Endothelial cell of umbilical vein (primary cell): Measurements from ENCODE around the gene DPH1. TPM values are rescaled to one million over a fixed set of nuclear protein-coding genes. Genes with fewer than 3 reads are reported as not detected.
A peak's percentile ranks its signal among the peaks of the same experiment; 100 is the strongest.

ENCODE experiments used
- BruUV-seq: library from RNA; stranded (reverse); fragments of 400-500 nt; replicated peaks from 2 replicates; lab custom pipeline; 2021; lab: Mats Ljungman, UMichigan
- CTCF ChIA-PET: fragments of 300-600, 350-600 bp; sonication (Branson Sonifier 250); formaldehyde crosslinking; loops from one replicate; lab custom pipeline; 2021; ENCODE audit warnings: antibody characterized with exemption, inconsistent platforms; lab: Charles Lee
- POLR2A ChIA-PET: fragments of 300-600, 350-600 bp; sonication (Branson Sonifier 250); formaldehyde crosslinking; loops from one replicate; lab custom pipeline; 2021; ENCODE audit warnings: antibody characterized with exemption, inconsistent platforms; lab: Charles Lee
- DNase-seq: peaks from one replicate; pipeline ENCODE4 v3.0.0-alpha.2; 2011; ENCODE audit warnings: low read depth, low spot score
- FAIRE-seq: peaks from 2 replicates; lab custom pipeline; 2011; peaks lifted over from hg19 to GRCh38; lab: Jason Lieb, UNC
- H2AFZ ChIP-seq: 2 replicates; pipeline ENCODE4 v1.6.0; 2012; ENCODE audit warnings: low read depth, low read length, control low read depth, inconsistent platforms
- H3K27ac ChIP-seq: 2 replicates; pipeline ENCODE4 v1.5.1; 2011; ENCODE audit warnings: low read depth, mild to moderate bottlenecking, control low read depth, low read length, moderate library complexity; ENCODE audit not compliant: insufficient read depth
- H3K27me3 ChIP-seq, 2 experiments: 2 replicates each; pipeline versions ENCODE4 v1.6.0 to v1.6.1; 2011; ENCODE audit warnings: low read length in 2 of 2, mixed read lengths in 1 of 2; ENCODE audit not compliant: control insufficient read depth in 2 of 2, insufficient read depth in 2 of 2
- H3K36me3 ChIP-seq, 2 experiments: 2 replicates in 1 of 2; 3 replicates in 1 of 2; pipeline ENCODE4 v1.5.1; 2011; ENCODE audit warnings: low read length in 2 of 2, mild to moderate bottlenecking in 1 of 2, moderate library complexity in 1 of 2; ENCODE audit not compliant: control insufficient read depth in 2 of 2, insufficient read depth in 2 of 2; ENCODE audit errors: extremely low read depth in 1 of 2
- H3K4me1 ChIP-seq: 3 replicates; pipeline ENCODE4 v1.5.1; 2011; ENCODE audit warnings: mild to moderate bottlenecking, low read length; ENCODE audit not compliant: control insufficient read depth, insufficient read depth; ENCODE audit errors: extremely low read depth
- H3K4me2 ChIP-seq: 2 replicates; pipeline ENCODE4 v1.6.1; 2011; ENCODE audit warnings: low read length, control low read depth, mixed read lengths; ENCODE audit not compliant: insufficient read depth
- H3K4me3 ChIP-seq, 3 experiments: fragments of 200-600 bp in 1 of 3; sonication (generic), shearing (Covaris generic) in 1 of 3; replicated peaks in 1 of 3; 2 replicates each; pipeline ENCODE4 v1.5.1; 2011 to 2016; ENCODE audit warnings: control low read depth in 3 of 3, low read length in 3 of 3, mild to moderate bottlenecking in 2 of 3, inconsistent platforms in 1 of 3, low read depth in 1 of 3, moderate library complexity in 1 of 3; ENCODE audit not compliant: insufficient read depth in 1 of 3
- H3K79me2 ChIP-seq: 2 replicates; pipeline ENCODE4 v1.6.0; 2012; ENCODE audit warnings: low read length, inconsistent platforms; ENCODE audit not compliant: control insufficient read depth, insufficient read depth
- H3K9ac ChIP-seq: replicated peaks from 2 replicates; pipeline ENCODE3; 2011; ENCODE audit warnings: low read length, control low read depth; ENCODE audit not compliant: insufficient read depth; ENCODE audit errors: extremely low read depth
- H3K9me1 ChIP-seq: replicated peaks from 3 replicates; pipeline ENCODE4 v1.6.0; 2011; ENCODE audit warnings: mild to moderate bottlenecking, low read length; ENCODE audit not compliant: control insufficient read depth, insufficient read depth; ENCODE audit errors: extremely low read depth
- H3K9me3 ChIP-seq: replicated peaks from 2 replicates; pipeline ENCODE4 v1.5.1; 2012; ENCODE audit warnings: low read length, inconsistent platforms; ENCODE audit not compliant: control insufficient read depth, insufficient read depth
- H4K20me1 ChIP-seq: replicated peaks from 2 replicates; pipeline ENCODE3; 2011; ENCODE audit warnings: mild to moderate bottlenecking, low read length; ENCODE audit not compliant: control insufficient read depth, insufficient read depth; ENCODE audit errors: extremely low read depth
- EZH2 ChIP-seq: IDR thresholded peaks from 2 replicates; pipeline ENCODE4 v1.6.1; 2012; ENCODE audit warnings: borderline replicate concordance, low read depth, mild to moderate bottlenecking, moderate library complexity, low read length, inconsistent platforms; ENCODE audit not compliant: severe bottlenecking
- FOS ChIP-seq: IDR thresholded peaks from 2 replicates; pipeline ENCODE4 v1.6.1; 2011; ENCODE audit warnings: mild to moderate bottlenecking, low read length, moderate library complexity, borderline replicate concordance; ENCODE audit not compliant: insufficient read depth
- GATA2 ChIP-seq: IDR thresholded peaks from 2 replicates; pipeline ENCODE4 v1.7.0; 2011; ENCODE audit warnings: low read depth, mild to moderate bottlenecking, moderate library complexity, mixed read lengths, low read length; ENCODE audit not compliant: insufficient read length, insufficient read depth
- JUN ChIP-seq: IDR thresholded peaks from 2 replicates; pipeline ENCODE4 v1.6.1; 2011; ENCODE audit warnings: borderline replicate concordance, low read depth; ENCODE audit not compliant: insufficient read length, insufficient read depth
- MAX ChIP-seq: IDR thresholded peaks from 2 replicates; pipeline ENCODE4 v1.6.1; 2011; ENCODE audit not compliant: insufficient read depth, insufficient read length
- MYC ChIP-seq: IDR thresholded peaks from one replicate; pipeline ENCODE4 v1.6.1; 2011; ENCODE audit warnings: mild to moderate bottlenecking, low read depth, low read length
- POLR2A ChIP-seq: IDR thresholded peaks from 2 replicates; pipeline ENCODE4 v1.6.1; 2012; ENCODE audit warnings: low read depth, mild to moderate bottlenecking, control low read depth, low read length
- dilution Hi-C: fragments of 300-500 bp; cut with MboI; formaldehyde crosslinking; loops from one replicate; pipeline ENCODE4 v1.15.0; 2019; ENCODE audit warnings: low sequenced_read_pairs; ENCODE audit not compliant: extremely low pct_ligation_motif_present
- intact Hi-C: fragments of 100-400 bp; cut with micrococcal nuclease; formaldehyde crosslinking; loops from one replicate; pipeline ENCODE4 v1.10.0; 2022
- polyA plus RNA-seq, 4 experiments: library from polyadenylated mRNA; depleted of rRNA in 3 of 4; stranded (reverse) in 3 of 4; unstranded in 1 of 4; fragments of >200 nt; gene quantifications; 2 replicates each; pipeline versions ENCODE4 v1.2.1 to v1.2.3, GENCODE V29; 2011 to 2012; ENCODE audit warnings: missing spikeins in 1 of 4
- total RNA-seq: library from RNA; stranded (reverse); gene quantifications from 2 replicates; pipeline ENCODE4 v1.2.3, GENCODE V29; 2021
- TF ChIP-seq, protein P1 (sequence below), 2 donors: IDR thresholded peaks; 1 replicate in 1 of 2; 2 replicates in 1 of 2; pipeline ENCODE4 v1.5.1; 2011; ENCODE audit warnings: low read length in 2 of 2, mild to moderate bottlenecking in 2 of 2, moderate library complexity in 2 of 2, control low read depth in 1 of 2, inconsistent platforms in 1 of 2, low read depth in 1 of 2; ENCODE audit not compliant: insufficient read depth in 1 of 2; ENCODE audit errors: extremely low read depth in 1 of 2

Gene DPH1
- total and polyA plus RNA-seq, 2 donors (not counting 3 experiments of a cell fraction or from before 2014, with no cell fraction given), result 37.8 to 45.6 TPM

DNA sequence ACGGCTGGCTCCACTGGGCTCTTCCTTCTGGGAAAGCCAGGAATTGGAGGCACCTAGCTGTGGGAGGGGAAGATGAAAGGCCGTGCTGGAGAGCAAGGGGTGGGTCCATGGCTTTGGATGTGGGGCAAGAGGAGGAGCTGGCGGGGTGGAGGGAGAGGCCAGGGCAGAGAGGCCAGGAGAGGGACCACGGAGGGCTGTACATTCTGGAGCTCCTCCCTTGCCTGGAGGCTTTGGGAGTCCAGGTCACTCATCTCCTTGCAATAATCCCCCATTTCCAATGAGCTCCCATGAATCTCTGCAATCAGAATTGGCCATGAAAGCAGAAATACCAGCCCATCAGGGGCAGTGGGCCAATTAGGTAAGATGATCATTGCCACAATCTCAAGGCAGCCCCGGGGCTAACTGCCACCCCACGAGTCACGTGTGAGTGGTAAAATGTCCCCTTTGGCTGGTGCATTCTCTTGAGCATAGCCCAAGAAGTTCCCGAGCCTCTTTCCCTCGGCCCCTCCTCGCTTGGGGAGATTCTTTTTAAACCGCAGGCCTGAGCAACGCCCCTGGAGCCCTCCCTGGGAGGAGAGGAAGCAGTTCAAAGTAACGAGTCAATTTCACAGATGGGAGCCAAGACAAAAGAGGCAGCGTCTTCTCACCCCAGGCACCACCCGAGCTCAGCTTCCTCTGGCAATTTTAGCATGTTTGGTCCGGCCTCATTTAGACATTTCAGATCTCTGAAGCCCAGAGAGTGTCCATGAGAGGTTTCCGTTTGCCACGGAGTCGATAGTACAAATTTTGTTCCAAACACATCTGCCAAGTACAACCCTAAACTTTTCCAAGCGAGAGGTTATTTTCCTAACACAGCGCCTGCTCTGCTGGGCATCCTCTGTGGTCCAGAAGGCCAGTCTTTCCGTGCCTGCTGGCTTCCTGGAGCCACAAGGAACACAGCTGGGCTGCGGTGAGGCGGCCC is 18.3 kb upstream of the DPH1 start:
- Histone ChIP-seq H3K4me2 (no peak overlapping the region), H3K27me3 (peaks cover 0 to 3% of the 10 kb centered on the region in 2 experiments), H3K9ac (no peak overlapping the region), H4K20me1 (no peaks in the 10 kb centered on the region), H3K79me2 (no peaks in the 10 kb centered on the region), H3K27ac (no peak overlapping the region), H3K9me3 (no peaks in the 10 kb centered on the region), H3K4me3 (no peak overlapping the region), H2AFZ (peak overlapping the region; percentile 49), H3K4me1 (no peaks in the 10 kb centered on the region), H3K36me3 (no peaks in the 10 kb centered on the region), H3K9me1 (no peaks in the 10 kb centered on the region)
- FAIRE-seq (no peak), DNase-seq (no peak)
- ChIA-PET POLR2A (no interaction called here), CTCF (interaction anchor here (1.1 to 1.2 kb wide), 2 partner anchors 14 to 103 kb away, joined by 4 read pairs; partner anchors contain the start of gene RTN4RL1)
- TF ChIP-seq MAX (no peak), GATA2 (no peak)
- dilution Hi-C loops, result no loop called here
- no TSS peak for BruUV-seq
- intact Hi-C loops, result no loop called here

GRCh38 chr17:2012499-2012898 is 17.5 kb upstream of the DPH1 start:
- no peak for TF ChIP-seq GATA2
- TF ChIP-seq JUN, result no peak
- TF ChIP-seq FOS, result no peak
- no peak for TF ChIP-seq EZH2
- no peak for TF ChIP-seq MAX
- TF ChIP-seq POLR2A, result no peak
- TF ChIP-seq MYC, result no peak
- TF ChIP-seq, protein P1, sequence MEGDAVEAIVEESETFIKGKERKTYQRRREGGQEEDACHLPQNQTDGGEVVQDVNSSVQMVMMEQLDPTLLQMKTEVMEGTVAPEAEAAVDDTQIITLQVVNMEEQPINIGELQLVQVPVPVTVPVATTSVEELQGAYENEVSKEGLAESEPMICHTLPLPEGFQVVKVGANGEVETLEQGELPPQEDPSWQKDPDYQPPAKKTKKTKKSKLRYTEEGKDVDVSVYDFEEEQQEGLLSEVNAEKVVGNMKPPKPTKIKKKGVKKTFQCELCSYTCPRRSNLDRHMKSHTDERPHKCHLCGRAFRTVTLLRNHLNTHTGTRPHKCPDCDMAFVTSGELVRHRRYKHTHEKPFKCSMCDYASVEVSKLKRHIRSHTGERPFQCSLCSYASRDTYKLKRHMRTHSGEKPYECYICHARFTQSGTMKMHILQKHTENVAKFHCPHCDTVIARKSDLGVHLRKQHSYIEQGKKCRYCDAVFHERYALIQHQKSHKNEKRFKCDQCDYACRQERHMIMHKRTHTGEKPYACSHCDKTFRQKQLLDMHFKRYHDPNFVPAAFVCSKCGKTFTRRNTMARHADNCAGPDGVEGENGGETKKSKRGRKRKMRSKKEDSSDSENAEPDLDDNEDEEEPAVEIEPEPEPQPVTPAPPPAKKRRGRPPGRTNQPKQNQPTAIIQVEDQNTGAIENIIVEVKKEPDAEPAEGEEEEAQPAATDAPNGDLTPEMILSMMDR (IDR thresholded peaks at IDR 0.05; ENCODE audit: extremely low read depth in 1 of 2, insufficient read depth in 1 of 2, low read depth in 1 of 2, low read length in 2 of 2), result no peak
- CTCF ChIA-PET, result no interaction called here
- H3K4me3 ChIP-seq, result no peak overlapping the region
- intact Hi-C loops, result no loop called here
- no peak overlapping the region for H3K9ac ChIP-seq
- POLR2A ChIA-PET, result no interaction called here
- H3K9me1 ChIP-seq, result no peaks in the 10 kb centered on the region
- no peaks in the 10 kb centered on the region for H3K4me1 ChIP-seq
- H3K79me2 ChIP-seq, result no peaks in the 10 kb centered on the region
- DNase-seq, result no peak
- peaks cover 0 to 3% of the 10 kb centered on the region in 2 experiments for H3K27me3 ChIP-seq
- no peaks in the 10 kb centered on the region for H3K36me3 ChIP-seq
- no TSS peak for BruUV-seq
- no peak for FAIRE-seq
- no peak overlapping the region for H2AFZ ChIP-seq
- H3K4me2 ChIP-seq, result no peak overlapping the region
- no peaks in the 10 kb centered on the region for H3K9me3 ChIP-seq
- H4K20me1 ChIP-seq, result no peaks in the 10 kb centered on the region
- no peak overlapping the region for H3K27ac ChIP-seq
- dilution Hi-C loops, result no loop called here
